GM23338 (cell line): ENCODE results near the gene ZBTB5. TPM values are rescaled to one million over a fixed set of nuclear protein-coding genes. Genes with fewer than 3 reads are reported as not detected.

Source experiments
- CREB1 ChIP-seq: fragments of 250-450 bp; sonication (Bioruptor Pico); IDR thresholded peaks from 2 replicates; pipeline ENCODE4 v1.5.0; 2020; ENCODE audit warnings: low read depth, mild to moderate bottlenecking, moderate library complexity
- ETS1 ChIP-seq: IDR thresholded peaks from 2 replicates; pipeline ENCODE4 v1.6.1; 2016; ENCODE audit warnings: antibody characterized with exemption
- EZH2 ChIP-seq: fragments of 200-600 bp; sonication (generic); IDR thresholded peaks from one replicate; pipeline ENCODE4 v1.8.0; 2017; ENCODE audit warnings: antibody characterized with exemption, mild to moderate bottlenecking, low read depth; ENCODE audit not compliant: unreplicated experiment
- EZH2phosphoT487 ChIP-seq: fragments of 200-600 bp; sonication (generic); IDR thresholded peaks from one replicate; pipeline ENCODE4 v1.8.1; 2018; ENCODE audit warnings: antibody characterized with exemption; ENCODE audit not compliant: unreplicated experiment
- POLR2AphosphoS5 ChIP-seq: IDR thresholded peaks from 2 replicates; pipeline ENCODE4 v1.6.1; 2016; ENCODE audit warnings: antibody characterized with exemption, low read depth
- STAT1 ChIP-seq: IDR thresholded peaks from one replicate; pipeline ENCODE4 v1.6.1; 2016; ENCODE audit warnings: antibody characterized with exemption; ENCODE audit not compliant: unreplicated experiment
- ZNF114 ChIP-seq: fragments of 250-450 bp; sonication (Bioruptor Pico); IDR thresholded peaks from 2 replicates; pipeline ENCODE4 v1.5.0; 2020; ENCODE audit warnings: mild to moderate bottlenecking, moderate library complexity
- polyA plus RNA-seq: library from polyadenylated mRNA; unstranded; fragments of >200 nt; fragmentation: Nextera tagmentation; extraction: Ambion mirVana; gene quantifications from 2 replicates; pipeline ENCODE4 v1.2.1, GENCODE V29; 2016
- total RNA-seq: library from RNA; depleted of rRNA; stranded (reverse); fragments of >200 nt; shearing (Covaris generic); gene quantifications from 2 replicates; pipeline ENCODE4 v1.2.3, GENCODE V29; 2014
- TF ChIP-seq, protein P1 (sequence below): fragments of 250-450 bp; sonication (Bioruptor Pico); IDR thresholded peaks from 2 replicates; pipeline ENCODE4 v1.5.0; 2020; ENCODE audit warnings: mild to moderate bottlenecking, moderate library complexity
- TF ChIP-seq, protein P2 (sequence below): IDR thresholded peaks from one replicate; pipeline ENCODE4 v1.6.1; 2018; ENCODE audit warnings: antibody characterized with exemption; ENCODE audit not compliant: unreplicated experiment

The ZBTB5 gene
- total and polyA plus RNA-seq, 2 experiments from 2014 or later: 2.8 to 19.5 TPM

- TF ChIP-seq, protein P1, sequence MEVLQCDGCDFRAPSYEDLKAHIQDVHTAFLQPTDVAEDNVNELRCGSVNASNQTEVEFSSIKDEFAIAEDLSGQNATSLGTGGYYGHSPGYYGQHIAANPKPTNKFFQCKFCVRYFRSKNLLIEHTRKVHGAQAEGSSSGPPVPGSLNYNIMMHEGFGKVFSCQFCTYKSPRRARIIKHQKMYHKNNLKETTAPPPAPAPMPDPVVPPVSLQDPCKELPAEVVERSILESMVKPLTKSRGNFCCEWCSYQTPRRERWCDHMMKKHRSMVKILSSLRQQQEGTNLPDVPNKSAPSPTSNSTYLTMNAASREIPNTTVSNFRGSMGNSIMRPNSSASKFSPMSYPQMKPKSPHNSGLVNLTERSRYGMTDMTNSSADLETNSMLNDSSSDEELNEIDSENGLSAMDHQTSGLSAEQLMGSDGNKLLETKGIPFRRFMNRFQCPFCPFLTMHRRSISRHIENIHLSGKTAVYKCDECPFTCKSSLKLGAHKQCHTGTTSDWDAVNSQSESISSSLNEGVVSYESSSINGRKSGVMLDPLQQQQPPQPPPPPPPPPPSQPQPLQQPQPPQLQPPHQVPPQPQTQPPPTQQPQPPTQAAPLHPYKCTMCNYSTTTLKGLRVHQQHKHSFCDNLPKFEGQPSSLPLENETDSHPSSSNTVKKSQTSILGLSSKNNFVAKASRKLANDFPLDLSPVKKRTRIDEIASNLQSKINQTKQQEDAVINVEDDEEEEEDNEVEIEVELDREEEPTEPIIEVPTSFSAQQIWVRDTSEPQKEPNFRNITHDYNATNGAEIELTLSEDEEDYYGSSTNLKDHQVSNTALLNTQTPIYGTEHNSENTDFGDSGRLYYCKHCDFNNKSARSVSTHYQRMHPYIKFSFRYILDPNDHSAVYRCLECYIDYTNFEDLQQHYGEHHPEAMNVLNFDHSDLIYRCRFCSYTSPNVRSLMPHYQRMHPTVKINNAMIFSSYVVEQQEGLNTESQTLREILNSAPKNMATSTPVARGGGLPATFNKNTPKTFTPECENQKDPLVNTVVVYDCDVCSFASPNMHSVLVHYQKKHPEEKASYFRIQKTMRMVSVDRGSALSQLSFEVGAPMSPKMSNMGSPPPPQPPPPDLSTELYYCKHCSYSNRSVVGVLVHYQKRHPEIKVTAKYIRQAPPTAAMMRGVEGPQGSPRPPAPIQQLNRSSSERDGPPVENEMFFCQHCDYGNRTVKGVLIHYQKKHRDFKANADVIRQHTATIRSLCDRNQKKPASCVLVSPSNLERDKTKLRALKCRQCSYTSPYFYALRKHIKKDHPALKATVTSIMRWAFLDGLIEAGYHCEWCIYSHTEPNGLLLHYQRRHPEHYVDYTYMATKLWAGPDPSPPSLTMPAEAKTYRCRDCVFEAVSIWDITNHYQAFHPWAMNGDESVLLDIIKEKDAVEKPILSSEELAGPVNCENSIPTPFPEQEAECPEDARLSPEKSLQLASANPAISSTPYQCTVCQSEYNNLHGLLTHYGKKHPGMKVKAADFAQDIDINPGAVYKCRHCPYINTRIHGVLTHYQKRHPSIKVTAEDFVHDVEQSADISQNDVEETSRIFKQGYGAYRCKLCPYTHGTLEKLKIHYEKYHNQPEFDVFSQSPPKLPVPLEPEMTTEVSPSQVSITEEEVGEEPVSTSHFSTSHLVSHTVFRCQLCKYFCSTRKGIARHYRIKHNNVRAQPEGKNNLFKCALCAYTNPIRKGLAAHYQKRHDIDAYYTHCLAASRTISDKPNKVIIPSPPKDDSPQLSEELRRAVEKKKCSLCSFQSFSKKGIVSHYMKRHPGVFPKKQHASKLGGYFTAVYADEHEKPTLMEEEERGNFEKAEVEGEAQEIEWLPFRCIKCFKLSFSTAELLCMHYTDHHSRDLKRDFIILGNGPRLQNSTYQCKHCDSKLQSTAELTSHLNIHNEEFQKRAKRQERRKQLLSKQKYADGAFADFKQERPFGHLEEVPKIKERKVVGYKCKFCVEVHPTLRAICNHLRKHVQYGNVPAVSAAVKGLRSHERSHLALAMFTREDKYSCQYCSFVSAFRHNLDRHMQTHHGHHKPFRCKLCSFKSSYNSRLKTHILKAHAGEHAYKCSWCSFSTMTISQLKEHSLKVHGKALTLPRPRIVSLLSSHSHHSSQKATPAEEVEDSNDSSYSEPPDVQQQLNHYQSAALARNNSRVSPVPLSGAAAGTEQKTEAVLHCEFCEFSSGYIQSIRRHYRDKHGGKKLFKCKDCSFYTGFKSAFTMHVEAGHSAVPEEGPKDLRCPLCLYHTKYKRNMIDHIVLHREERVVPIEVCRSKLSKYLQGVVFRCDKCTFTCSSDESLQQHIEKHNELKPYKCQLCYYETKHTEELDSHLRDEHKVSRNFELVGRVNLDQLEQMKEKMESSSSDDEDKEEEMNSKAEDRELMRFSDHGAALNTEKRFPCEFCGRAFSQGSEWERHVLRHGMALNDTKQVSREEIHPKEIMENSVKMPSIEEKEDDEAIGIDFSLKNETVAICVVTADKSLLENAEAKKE (CRISPR knock-in tag): no peak
- TF ChIP-seq CREB1: no peak
- TF ChIP-seq ETS1: no peak
- TF ChIP-seq POLR2AphosphoS5: no peak
- TF ChIP-seq STAT1: no peak
- no peak for TF ChIP-seq EZH2phosphoT487
- no peak for TF ChIP-seq ZNF114 (CRISPR knock-in tag)
- TF ChIP-seq, protein P2, sequence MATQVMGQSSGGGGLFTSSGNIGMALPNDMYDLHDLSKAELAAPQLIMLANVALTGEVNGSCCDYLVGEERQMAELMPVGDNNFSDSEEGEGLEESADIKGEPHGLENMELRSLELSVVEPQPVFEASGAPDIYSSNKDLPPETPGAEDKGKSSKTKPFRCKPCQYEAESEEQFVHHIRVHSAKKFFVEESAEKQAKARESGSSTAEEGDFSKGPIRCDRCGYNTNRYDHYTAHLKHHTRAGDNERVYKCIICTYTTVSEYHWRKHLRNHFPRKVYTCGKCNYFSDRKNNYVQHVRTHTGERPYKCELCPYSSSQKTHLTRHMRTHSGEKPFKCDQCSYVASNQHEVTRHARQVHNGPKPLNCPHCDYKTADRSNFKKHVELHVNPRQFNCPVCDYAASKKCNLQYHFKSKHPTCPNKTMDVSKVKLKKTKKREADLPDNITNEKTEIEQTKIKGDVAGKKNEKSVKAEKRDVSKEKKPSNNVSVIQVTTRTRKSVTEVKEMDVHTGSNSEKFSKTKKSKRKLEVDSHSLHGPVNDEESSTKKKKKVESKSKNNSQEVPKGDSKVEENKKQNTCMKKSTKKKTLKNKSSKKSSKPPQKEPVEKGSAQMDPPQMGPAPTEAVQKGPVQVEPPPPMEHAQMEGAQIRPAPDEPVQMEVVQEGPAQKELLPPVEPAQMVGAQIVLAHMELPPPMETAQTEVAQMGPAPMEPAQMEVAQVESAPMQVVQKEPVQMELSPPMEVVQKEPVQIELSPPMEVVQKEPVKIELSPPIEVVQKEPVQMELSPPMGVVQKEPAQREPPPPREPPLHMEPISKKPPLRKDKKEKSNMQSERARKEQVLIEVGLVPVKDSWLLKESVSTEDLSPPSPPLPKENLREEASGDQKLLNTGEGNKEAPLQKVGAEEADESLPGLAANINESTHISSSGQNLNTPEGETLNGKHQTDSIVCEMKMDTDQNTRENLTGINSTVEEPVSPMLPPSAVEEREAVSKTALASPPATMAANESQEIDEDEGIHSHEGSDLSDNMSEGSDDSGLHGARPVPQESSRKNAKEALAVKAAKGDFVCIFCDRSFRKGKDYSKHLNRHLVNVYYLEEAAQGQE: no peak
- no peak for TF ChIP-seq EZH2
Measured at GRCh38 chr9:37417857-37418618, 47.2 kb downstream of the ZBTB5 start (continued).
